GM21619 (cell line): ENCODE measurements around the gene PDHX.
"Not testable (repeated sequence)": the region's sequence is repeated elsewhere in the genome, so short reads cannot be mapped to it uniquely, and the experiment has no call there.

Experiments
- ATAC-seq: cut with Tn5 transposase; IDR thresholded peaks from one replicate; pipeline ENCODE4 v1.9.1; 2021; ENCODE audit not compliant: unreplicated experiment

PDHX gene

DNA sequence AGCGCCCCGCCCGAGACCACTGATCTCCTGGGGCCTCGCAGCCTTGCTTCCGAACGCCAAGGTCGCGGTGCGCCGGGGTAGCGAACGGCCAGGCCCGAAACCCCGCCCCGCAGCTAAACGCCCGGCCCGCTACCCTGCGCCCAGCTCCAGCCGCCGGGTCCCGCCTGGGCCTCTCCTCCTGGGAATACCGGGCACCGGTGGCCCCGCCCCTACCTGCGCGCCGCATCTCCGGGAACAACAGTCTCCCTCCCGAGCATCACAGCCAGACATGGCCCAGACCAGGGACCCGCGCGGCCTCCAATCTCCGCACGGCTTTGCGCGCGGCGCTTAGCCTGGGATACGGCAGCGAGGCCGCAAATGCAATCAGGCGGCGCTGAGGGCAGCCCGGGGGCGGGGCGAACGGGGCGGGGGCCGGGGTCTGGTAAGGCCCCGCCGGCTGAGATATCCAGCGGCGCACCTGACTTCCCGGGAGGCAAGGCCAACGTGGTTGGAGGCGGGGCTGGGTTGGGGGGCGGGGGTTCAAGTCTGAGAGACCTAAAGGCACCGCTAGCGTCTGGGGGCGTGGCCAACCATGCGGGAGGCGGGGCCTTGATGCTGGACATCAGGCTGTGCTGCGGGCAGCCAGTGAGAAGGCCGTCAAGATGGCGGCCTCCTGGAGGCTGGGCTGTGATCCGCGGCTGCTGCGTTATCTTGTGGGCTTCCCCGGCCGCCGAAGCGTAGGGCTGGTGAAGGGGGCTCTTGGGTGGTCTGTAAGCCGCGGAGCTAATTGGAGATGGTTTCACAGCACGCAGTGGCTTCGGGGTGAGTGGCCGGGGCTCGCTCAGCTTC, at the start of gene PDHX, which contains the start of gene APIP:
PDHX (plus strand) TSS at position 604 of the 828 bp plus-strand sequence; CDS start at position 642, 38 bp downstream.
APIP (minus strand) TSS at position 365 of the 828 bp plus-strand sequence; CDS start at position 270, 95 bp downstream.
- peak; percentile 93 for ATAC-seq

DNA sequence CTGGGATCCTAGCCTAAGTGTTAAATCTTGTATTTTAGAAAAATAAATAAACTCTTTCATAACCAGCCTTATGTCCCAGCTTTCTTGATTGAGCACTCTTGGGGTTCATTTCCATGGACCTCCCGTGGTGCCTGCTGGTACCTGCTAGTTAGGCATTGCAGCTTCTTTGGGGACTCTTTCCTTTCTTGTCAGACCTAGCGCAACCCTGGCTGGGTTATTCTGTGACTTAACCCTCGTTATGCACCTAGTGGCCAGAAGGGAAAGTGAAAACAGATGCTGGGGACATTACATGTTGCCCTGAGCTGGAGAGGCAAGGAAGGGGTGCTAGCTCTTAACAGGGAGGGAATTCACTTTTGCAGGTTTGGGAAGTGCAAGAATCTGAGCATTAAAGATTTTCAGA, 47.0 kb upstream of the PDHX start:
- peak; percentile 48 for ATAC-seq

DNA sequence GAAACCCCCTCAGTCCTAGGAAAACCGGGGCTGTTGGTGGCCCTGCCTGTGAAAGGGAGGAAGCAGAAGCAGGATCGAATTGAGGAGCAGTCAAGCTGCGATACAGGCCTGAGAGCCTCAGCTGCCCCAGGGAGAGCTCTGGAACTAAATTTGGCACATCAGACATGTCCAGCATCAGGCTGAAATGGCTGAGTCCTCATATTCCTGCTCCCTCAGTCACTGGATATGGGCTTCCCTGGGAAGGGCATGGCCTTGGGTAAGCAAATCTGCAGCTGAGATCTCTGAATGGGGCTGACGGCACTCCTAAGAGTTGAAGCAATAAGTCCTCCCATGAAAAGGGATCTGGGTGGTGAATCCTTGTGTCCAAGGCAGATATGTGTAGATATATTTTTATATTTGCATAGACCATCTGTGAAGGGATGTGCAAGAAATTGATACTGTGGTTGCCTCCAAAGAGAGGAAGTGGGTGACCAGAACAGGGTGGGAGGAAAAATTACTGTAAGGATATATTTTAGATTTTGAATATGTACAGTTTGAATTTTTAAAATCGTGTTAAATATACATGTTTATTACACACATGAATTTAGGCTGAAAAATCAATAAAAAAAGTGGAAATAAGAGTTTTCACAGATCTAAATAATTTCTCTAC, 45.7 kb upstream of the PDHX start:
- ATAC-seq, result no peak

DNA sequence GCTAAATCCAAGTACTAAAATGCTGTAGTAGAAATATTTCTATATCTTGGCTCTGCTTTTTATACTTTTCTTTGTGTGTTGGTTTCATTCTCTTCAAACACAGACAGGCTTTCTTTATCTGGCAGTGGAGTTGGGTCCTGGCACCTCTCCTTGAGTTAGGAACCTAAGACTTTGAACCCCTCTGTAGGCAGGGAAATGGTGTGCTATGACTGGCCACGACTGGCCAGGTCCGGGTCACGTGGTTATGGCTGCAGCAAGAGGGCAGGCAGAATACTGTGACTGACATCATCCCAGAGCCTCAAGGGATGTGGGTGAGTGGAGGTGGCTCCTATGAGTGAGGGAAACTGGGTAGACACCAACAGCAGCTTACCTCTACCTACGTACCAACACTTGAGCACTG, 42.2 kb upstream of the PDHX start:
- ATAC-seq, result no peak

DNA sequence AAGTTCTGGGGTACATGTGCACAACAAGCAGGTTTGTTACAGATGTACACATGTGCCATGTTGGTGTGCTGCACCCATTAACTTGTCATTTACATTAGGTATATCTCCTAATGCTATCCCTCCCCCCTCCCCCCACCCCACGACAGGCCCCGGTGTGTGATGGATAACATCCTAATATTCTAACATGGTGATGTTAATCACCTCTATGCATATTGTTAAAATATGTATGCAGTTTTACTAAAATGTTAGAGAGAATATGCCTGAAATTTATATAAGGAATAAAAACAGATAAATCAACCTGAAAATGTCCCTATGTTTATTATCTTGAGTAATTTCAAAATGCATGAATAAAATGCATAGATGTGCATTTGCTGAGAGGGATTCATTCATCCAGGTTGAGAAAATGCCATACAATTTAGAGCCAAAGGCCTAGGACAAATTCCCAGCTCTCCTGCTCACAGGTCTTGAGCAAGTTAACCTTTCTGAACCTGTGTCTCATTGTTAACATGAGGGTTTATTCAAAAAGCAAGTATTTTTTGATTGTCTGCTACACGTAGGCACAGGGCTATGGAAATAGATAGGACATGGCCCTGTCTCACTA, 38.9 kb upstream of the PDHX start:
- no peak for ATAC-seq

DNA sequence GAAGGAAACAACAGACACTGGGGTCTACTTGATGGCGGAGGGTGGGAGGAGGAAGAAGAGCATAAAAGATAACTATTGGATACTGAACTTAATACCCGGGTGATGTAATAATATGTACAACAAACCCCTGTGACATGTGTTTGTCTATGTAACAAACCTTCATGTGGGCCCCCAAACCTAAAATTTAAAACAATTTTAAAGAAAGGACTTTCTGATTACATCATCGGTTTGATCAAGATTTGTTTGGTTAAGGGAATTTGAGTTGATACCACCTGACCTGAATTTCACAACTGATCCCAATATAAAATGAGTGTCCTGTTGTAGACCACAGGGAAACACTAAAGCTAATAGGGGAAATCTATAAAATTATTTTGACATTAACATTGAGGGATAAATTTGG, 34.5 kb upstream of the PDHX start:
- ATAC-seq, result no peak

DNA sequence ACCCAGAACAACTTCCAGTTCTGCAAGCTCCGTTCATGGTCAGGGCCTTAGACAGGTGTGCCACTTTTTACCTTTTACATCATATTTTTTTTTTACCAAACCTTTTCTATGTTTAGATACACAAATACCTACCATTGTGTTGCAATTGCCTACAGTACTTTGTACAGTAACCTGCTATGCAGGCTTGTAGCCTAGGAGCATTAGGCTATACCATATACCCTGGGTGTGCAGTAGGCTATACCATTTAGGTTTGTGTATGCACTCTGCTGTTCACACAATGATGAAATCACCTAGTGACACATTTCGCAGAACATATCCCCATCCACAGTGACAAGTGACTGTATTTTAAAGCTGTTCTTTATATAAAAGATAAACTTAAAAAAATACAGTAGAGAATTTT, 29.8 kb upstream of the PDHX start:
- ATAC-seq, result no peak

DNA sequence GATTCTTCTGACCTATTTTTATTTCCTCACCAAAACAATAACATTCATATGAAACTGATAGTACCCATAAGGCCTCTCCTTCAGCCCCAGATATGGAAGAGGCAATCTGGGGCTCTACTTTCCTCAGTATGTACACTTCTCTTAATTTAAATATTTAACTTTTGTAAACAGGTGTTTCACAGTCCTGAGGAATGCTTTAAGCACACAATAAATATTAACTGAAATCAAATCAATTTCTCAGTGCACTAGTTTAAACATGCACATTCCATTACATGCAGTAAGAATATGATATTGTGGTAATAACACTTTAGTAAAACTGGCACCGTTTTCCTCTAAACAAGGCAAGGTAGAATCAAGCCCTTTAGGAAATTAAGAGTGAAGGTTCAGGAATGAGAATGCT, 29.2 kb upstream of the PDHX start:
- ATAC-seq, result no peak

DNA sequence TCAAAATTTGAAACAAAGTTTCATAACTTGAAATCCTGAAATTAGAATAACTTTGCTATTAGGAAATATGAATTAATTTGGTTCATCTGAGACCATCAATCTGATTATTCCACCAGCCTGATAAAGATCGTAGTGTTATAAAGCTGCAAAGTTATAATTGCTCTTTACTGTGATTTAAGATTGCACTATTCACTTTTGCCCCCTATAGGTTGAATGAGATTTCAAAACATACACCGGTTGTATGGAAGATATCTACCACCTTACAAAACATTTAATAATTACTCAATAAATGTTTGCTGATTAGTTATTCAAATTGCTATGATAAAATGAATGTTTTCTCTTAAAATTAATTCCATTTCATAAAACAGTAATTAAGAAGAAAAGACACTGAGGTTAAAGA, 26.3 kb upstream of the PDHX start:
- no peak for ATAC-seq

DNA sequence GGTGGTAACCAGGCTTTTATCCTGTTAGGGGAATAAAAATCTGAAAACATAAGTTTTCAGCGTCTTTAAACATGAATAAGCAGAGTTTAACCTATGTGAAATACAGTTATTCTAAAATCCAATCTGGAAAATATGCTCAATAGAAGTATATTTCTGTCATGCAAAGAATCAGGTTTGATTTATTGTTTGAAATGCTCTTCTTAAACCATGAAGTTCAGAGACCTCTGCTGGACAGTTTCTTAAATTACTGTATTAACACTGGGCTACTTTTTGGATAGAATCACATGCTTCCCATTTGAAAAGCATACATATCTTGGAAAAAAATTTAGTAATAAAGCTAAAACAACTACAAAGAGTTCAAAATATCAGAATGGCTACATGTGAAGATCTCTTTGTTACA, 25.6 kb upstream of the PDHX start:
- ATAC-seq, result no peak

DNA sequence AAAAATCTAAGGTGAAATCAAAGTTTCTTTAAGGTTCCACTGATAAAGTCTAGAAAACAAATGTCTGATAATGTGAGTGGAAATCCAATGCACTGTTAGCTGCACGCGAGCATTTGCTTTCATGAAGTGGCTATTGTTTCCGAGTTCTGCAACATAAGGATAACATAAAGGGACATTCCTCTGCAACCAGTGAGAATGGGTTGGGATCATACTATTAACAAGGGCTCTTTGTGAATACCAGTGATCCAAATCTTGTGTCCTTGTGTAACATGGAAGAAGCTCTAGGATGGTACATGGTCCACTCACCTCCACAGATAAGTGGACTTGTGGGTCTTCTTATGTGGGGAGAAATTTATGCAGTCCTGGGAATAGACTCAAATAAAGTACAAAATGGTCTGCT, 24.8 kb upstream of the PDHX start:
- ATAC-seq, result no peak

DNA sequence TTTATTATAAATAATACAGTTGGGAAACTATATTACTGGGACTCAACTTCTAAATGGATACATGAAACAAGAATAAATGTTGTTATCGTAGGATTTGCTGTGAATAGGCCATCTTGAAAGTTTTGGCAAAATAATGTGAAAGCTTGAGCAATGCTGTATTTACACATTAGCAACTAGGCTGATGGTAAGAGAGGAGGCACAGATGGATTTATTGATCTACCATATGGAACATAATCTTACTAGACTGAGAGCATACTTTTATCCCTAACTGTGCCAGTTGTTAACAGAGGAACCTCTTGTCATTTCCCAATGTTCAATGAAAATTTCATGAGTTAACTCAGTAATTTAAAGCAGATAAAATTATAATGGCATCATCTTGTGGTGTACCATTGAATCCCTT, 23.0 kb upstream of the PDHX start:
- ATAC-seq, result no peak

DNA sequence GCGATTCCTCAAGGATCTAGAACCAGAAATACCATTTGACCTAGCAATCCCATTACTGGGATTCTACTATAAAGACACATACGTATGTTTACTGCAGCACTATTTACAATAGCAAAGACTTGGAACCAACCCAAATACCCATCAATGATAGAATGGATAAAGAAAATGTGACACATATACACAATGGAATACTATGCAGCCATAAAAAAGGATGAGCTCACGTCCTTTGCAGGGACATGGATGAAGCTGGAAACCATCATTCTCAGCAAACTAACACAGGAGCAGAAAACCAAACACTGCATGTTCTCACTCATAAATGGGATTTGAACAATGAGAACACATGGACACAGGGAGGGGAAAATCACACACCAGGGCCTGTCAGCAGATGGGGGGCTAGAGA, 20.2 kb upstream of the PDHX start:
- ATAC-seq, result not testable (repeated sequence)

DNA sequence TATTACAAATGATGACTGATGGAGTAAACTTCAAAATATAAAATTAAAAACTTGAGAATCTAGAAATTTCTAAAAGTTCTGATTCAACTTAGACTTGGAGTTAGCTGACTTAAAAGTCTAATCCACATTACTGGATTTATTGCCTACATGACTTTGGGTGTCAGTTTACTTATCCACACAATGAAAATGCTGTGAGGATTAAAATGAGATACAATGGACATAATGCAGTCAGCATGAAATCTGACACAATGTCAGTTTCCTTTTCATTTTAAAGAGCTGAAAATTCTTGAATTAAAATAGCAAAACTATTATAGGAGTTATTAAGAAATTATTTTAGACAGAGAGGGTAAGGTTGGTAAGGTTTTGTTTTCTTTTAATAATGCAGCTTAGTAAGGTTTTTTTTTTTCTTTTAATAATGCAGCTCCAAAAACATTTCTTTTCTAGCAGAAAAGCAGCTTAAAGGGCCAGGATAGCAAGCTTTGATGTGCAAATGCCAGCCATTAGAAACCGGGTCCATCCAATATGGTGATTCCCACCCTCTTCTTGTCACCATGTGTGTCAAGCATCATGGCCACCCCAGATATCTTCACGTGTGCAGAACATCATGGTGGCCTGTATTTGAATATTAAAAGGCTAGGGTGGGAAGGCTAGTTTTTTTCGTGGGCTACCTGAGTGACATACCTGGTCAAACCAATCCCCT, 19.1 kb upstream of the PDHX start:
- no peak for ATAC-seq

DNA sequence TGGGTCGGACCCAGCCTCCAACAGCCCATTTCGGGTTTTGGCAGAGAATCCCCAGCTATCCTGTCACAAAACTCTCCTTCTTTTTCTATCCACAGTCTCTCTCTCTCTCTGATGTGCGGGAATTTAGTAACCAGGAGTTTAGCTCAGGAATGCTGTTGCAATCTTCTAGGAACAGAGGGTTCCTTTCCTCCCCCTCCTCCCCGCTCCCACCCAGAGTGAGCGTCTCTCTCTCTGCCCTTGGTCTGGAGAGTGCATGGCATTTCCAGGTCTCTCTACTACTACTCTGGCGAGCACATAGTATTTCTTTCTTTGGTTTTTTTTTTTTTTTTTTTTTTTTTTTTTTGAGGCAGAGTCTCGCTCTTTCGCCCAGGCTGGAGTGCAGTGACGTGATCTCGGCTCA, 17.9 kb upstream of the PDHX start:
- no peak for ATAC-seq

DNA sequence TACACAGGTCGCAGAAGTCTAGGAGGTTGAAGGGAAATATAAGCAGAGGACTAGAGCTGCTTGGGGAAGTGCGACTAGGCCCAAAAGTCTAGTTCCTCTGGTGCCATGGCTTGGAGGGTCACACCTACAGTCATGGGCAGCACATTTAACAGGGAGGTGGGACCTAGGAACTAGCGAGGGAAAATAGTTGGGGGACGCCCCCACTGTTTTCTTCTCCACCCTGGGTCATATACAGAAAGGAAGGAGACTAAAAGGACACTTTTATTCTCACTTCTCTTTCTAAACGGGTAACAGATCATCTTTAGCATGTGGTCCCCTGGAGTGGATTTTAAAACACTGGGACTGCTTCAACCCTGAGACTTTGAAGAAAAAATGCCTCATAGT, 16.8 kb upstream of the PDHX start:
- no peak for ATAC-seq

DNA sequence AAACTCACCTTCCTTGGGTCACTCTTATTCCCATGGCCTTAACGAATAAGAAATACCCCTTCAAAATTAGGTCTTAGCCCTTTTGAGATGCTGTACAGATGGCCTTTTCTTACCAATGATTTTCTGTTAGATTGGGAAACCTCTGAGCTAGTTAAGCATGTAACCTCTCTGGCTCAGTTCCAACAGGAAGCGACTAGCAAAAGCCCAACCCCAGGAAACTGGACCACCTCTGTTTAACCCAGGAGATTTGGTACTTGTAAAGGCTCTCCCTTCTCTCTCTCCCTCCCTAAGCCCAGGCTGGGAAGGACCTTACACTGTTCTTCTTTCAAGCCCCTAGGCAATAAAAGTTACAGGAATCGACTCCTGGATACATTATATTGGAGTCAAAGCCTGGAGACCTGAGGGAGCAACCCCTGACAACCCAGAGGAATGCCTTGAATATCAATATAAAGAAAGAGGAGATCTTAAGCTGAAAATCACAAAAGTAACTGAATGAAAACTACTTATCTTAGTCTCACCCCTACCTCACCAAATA, 11.9 kb upstream of the PDHX start:
- ATAC-seq, result no peak

DNA sequence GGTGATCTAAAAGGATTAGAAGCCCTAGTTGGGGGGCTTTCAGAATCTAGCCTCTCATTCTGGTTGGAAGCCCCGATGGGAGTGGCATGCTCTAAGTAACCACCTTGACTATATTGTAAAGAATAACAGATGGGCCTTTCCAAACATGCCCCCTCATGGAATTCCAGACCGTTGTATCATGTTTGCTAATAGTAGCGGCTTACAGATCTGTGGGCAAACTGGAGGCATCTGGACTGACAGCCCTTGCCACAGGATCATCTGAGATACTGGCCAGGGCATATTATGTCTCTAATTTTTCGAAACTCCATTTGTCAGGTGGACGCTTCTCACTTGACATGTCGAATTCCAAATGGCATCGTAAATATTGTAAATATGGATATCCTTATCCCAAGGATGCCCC, 10.8 kb upstream of the PDHX start:
- ATAC-seq, result no peak

DNA sequence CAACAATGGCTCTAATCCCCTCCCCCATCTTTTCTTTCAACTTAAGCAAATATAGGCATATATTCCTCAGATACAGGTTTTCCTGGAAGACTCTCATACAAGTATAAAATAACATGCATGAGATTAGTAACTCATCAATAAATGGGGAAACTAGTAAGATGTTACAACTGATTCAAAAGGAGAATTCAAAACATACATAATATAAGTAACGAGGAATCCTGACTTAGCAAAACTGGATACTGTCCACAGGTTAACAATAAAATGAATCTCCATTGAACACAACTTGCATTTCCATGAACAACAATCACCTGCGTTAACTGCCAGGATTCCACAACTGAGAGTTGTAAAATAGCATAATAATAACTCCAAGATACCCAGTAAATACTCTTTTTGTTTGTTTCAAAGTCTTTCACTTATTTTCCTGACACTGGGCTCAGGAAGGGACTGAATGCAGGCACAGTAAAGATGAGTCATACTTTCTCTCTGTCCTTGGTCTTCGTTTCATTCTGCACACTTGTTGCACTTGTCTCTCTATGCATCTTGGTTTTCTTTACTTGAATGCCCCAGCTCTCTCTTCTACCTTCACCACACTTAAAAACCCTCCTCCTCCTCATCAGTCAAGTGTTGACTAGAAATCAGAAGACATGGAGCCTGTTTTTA, 8.4 kb upstream of the PDHX start:
- peak; percentile 62 for ATAC-seq

DNA sequence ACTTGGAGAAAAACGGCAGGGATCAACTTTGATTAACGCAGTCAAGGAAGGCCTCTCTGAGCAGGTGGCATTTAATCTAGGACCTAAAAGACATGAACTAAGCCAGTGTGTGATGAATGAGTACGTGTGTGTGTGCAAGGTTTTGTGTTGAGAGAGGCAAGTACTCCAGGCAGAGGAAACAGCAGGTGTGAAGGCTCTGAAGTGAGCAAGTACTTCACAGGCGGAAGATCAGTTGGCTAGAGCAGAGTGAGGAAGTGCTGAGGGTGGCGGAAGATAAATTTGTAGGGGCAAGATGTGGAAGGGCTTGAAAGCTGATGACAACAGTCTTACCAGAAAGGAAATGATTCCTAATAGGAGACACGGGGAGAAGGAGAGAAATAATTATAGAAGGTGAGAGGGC, 7.0 kb upstream of the PDHX start:
- no peak for ATAC-seq

DNA sequence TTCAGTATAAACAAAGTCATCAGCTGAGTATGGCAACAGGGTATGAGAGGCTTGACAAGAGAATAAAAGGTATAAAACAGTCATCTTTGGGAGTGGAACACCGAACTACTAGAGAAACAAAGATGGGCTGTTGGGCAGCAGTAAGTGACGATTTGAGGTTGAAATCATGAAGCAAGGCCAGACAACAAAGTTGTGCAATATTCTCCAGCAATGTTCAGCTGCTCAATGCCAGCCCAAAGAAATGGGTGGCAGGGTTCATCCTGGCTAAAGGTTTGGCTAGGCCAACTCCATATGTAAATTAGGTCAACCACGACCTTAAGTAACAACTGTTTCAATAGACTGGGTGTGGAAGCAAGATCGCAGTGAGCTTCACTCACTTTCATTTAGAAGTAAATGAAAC, 6.5 kb upstream of the PDHX start:
- ATAC-seq, result no peak
